PFSK-1 (cell line): ENCODE data around the gene PARD6G.

ENCODE experiments used
- POLR2AphosphoS5 ChIP-seq: IDR thresholded peaks from 2 replicates; pipeline ENCODE4 v1.6.1; 2012; ENCODE audit warnings: low read depth, mild to moderate bottlenecking, control low read depth, low read length, moderate library complexity
- REST ChIP-seq, 2 experiments: IDR thresholded peaks; 2 replicates each; pipeline versions ENCODE4 v1.6.1 to v1.8.0; 2011 to 2012; ENCODE audit warnings: low read depth in 2 of 2, low read length in 2 of 2, control low read depth in 1 of 2, inconsistent platforms in 1 of 2, mild to moderate bottlenecking in 1 of 2, moderate library complexity in 1 of 2; ENCODE audit not compliant: insufficient read depth in 1 of 2
- SIN3A ChIP-seq: IDR thresholded peaks from 2 replicates; pipeline ENCODE4 v1.6.1; 2012; ENCODE audit warnings: mild to moderate bottlenecking, low read length, moderate library complexity, borderline replicate concordance; ENCODE audit not compliant: insufficient read depth
- TAF1 ChIP-seq: IDR thresholded peaks from 2 replicates; pipeline ENCODE4 v1.6.1; 2012; ENCODE audit warnings: low read length, control low read depth, borderline replicate concordance; ENCODE audit not compliant: insufficient read depth

- no peak for TF ChIP-seq SIN3A
- TF ChIP-seq POLR2AphosphoS5: no peak
- TF ChIP-seq TAF1: no peak
- TF ChIP-seq REST (IDR thresholded peaks at IDR 0.05; ENCODE audit: insufficient read depth in 1 of 2, low read depth in 2 of 2, low read length in 2 of 2): no peak
Measured at GRCh38 chr18:80234398-80234797, 12.9 kb downstream of the PARD6G start.
